ENCODE results near the gene PELI1. TPM values are rescaled to one million over a fixed set of nuclear protein-coding genes. Genes with fewer than 3 reads are reported as not detected.

The PELI1 gene
- total RNA-seq, 1 donor from 2014 or later = 134 TPM

GRCh38 chr2:64092502-64092901 is 51.7 kb downstream of the PELI1 start:
- no peak overlapping the region for H3K4me3 Mint-ChIP-seq
- TF ChIP-seq CTCF (IDR thresholded peaks at IDR 0.05; ENCODE audit: unreplicated experiment) = no peak
- peaks cover 37% of the 10 kb centered on the region for H3K36me3 Mint-ChIP-seq
- no peak for DNase-seq (ENCODE audit: low spot score in 2 of 2, unreplicated experiment in 2 of 2)
- no peaks in the 10 kb centered on the region for H3K27me3 Mint-ChIP-seq (ENCODE audit: low read depth)
- no peak overlapping the region for H3K27ac Mint-ChIP-seq
- H3K4me1 Mint-ChIP-seq = peaks cover 17% of the 10 kb centered on the region
- H3K9me3 Mint-ChIP-seq = peaks cover 4% of the 10 kb centered on the region

DNA sequence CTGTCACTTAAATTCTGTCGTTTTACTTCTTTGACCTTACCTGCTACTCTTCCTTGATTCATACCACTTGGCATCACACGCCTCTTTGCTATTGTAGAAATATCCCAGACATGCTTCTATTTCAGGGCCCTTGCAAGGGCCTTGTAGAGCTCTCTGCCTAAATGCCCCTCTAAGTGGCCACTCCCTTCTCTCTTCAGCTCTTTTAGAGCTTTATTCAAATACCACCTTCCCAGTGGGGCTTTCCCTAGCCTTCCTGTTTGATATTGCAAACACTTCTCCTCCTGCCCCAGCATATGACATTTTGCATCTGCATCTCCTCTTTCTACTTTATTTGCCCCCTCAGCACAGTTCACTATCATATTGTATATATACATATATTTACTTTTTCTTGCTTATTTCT is 54.0 kb downstream of the PELI1 start:
- Mint-ChIP-seq H3K4me3 (no peak overlapping the region), H3K27me3 (ENCODE audit: low read depth) (no peaks in the 10 kb centered on the region), H3K36me3 (peaks cover 23% of the 10 kb centered on the region), H3K9me3 (no peaks in the 10 kb centered on the region), H3K27ac (no peak overlapping the region), H3K4me1 (peaks cover 20% of the 10 kb centered on the region)
- no peak for TF ChIP-seq CTCF (IDR thresholded peaks at IDR 0.05; ENCODE audit: unreplicated experiment)
- no peak for DNase-seq (ENCODE audit: low spot score in 2 of 2, unreplicated experiment in 2 of 2)

GRCh38 chr2:64086347-64087082 is 57.7 kb downstream of the PELI1 start:
- no peak for DNase-seq (ENCODE audit: low spot score in 2 of 2, unreplicated experiment in 2 of 2)
- Mint-ChIP-seq H3K27ac (peak overlapping the region; percentile 1), H3K4me3 (no peak overlapping the region), H3K4me1 (peaks cover 48% of the 10 kb centered on the region), H3K9me3 (no peaks in the 10 kb centered on the region), H3K36me3 (peaks cover 6% of the 10 kb centered on the region), H3K27me3 (ENCODE audit: low read depth) (no peaks in the 10 kb centered on the region)
- no peak for TF ChIP-seq CTCF (IDR thresholded peaks at IDR 0.05; ENCODE audit: unreplicated experiment)

GRCh38 chr2:64085936-64086335 is 58.3 kb downstream of the PELI1 start:
- H3K36me3 Mint-ChIP-seq = peaks cover under 1% of the 10 kb centered on the region
- peaks cover 54% of the 10 kb centered on the region for H3K4me1 Mint-ChIP-seq
- no peak overlapping the region for H3K4me3 Mint-ChIP-seq
- no peaks in the 10 kb centered on the region for H3K27me3 Mint-ChIP-seq (ENCODE audit: low read depth)
- H3K27ac Mint-ChIP-seq = no peak overlapping the region
- no peak for TF ChIP-seq CTCF (IDR thresholded peaks at IDR 0.05; ENCODE audit: unreplicated experiment)
- H3K9me3 Mint-ChIP-seq = no peaks in the 10 kb centered on the region
- no peak for DNase-seq (ENCODE audit: low spot score in 2 of 2, unreplicated experiment in 2 of 2)

GRCh38 chr2:64081046-64081445 is 63.2 kb downstream of the PELI1 start:
- no peaks in the 10 kb centered on the region for H3K9me3 Mint-ChIP-seq
- H3K4me1 Mint-ChIP-seq = peaks cover 66% of the 10 kb centered on the region
- DNase-seq (ENCODE audit: low spot score in 2 of 2, unreplicated experiment in 2 of 2) = peak in 1 of 2 experiments; percentile 22
- TF ChIP-seq CTCF (IDR thresholded peaks at IDR 0.05; ENCODE audit: unreplicated experiment) = no peak
- H3K4me3 Mint-ChIP-seq = no peak overlapping the region
- H3K36me3 Mint-ChIP-seq = no peaks in the 10 kb centered on the region
- peaks cover 3% of the 10 kb centered on the region for H3K27me3 Mint-ChIP-seq (ENCODE audit: low read depth)
- H3K27ac Mint-ChIP-seq = peak overlapping the region; percentile 48

Data from mesothelial cell of epicardium (in vitro differentiated cells).